Neuron (in vitro differentiated cells): ENCODE data around the gene YJEFN3.

Experiments used
- H2AFZ ChIP-seq: one replicate; pipeline ENCODE4 v1.6.1; 2013; ENCODE audit warnings: low read depth, mild to moderate bottlenecking, inconsistent platforms, low read length, moderate library complexity
- H3K27me3 ChIP-seq: one replicate; pipeline ENCODE4 v1.6.1; 2013; ENCODE audit warnings: low read length; ENCODE audit not compliant: insufficient read depth
- H3K36me3 ChIP-seq: one replicate; pipeline ENCODE4 v1.6.1; 2013; ENCODE audit warnings: low read length; ENCODE audit not compliant: insufficient read depth
- H3K4me1 ChIP-seq: one replicate; pipeline ENCODE4 v1.6.1; 2013; ENCODE audit warnings: low read length; ENCODE audit not compliant: insufficient read depth
- H3K4me3 ChIP-seq: 2 replicates; pipeline ENCODE4 v1.5.1; 2013; ENCODE audit warnings: mild to moderate bottlenecking, low read length, moderate library complexity
- H3K9me3 ChIP-seq: one replicate; pipeline ENCODE4 v1.6.1; 2013; ENCODE audit warnings: low read length

Gene YJEFN3

DNA sequence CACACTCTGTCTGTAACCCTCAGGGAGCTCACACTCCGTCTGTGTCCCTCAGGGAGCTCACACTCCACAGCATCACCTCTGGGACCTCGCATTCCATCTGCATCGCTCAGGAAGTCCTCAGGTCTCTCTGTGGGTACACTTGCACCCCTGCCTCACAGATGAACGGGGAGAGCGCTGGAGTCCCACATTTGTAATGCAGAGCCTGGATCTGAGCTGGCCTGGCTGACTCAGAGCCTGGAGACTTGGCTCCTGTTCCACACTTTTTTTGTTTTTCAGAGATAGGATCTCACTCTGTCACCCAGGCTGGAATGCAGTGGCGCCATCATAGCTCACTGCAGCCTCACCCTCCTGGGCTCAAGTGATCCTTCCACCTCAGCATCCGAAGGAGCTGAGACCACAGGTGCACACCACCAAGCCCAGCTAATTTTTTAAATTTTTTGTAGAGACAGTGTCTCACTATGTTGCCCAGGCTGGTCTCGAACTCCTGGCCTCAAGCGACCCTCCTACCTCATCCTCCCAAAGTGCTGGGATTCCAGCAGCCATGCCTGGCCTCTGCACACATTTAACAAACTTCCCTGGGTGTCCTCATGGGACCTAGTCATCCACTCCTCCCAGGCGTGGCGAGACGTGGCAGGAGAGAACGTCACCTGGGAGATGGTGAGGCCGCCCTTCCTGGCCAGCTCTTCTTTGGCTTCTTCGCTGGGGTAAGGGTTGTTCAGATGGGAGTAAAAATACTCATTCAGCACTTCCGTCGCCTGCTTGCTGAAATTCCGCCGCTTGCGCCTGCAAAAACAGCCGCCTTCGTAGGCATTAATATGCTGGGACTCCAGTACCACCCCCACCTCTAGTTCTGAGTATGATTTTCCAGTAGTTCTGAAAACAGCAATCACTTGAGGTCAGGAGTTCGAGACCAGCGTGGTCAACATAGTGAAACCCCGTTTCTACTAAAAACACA is 40.4 kb downstream of the YJEFN3 start:
- Histone ChIP-seq H3K4me1 (no peaks in the 10 kb centered on the region), H3K9me3 (peaks cover 16% of the 10 kb centered on the region), H3K4me3 (no peak overlapping the region), H3K27me3 (no peaks in the 10 kb centered on the region), H3K36me3 (peaks cover 33% of the 10 kb centered on the region), H2AFZ (no peak overlapping the region)

GRCh38 chr19:19570571-19570970 is 41.9 kb downstream of the YJEFN3 start:
- Histone ChIP-seq H3K9me3 (peaks cover 11% of the 10 kb centered on the region), H3K27me3 (no peaks in the 10 kb centered on the region), H3K4me1 (peaks cover 2% of the 10 kb centered on the region), H3K36me3 (peaks cover 24% of the 10 kb centered on the region), H2AFZ (no peak overlapping the region), H3K4me3 (no peak overlapping the region)

DNA sequence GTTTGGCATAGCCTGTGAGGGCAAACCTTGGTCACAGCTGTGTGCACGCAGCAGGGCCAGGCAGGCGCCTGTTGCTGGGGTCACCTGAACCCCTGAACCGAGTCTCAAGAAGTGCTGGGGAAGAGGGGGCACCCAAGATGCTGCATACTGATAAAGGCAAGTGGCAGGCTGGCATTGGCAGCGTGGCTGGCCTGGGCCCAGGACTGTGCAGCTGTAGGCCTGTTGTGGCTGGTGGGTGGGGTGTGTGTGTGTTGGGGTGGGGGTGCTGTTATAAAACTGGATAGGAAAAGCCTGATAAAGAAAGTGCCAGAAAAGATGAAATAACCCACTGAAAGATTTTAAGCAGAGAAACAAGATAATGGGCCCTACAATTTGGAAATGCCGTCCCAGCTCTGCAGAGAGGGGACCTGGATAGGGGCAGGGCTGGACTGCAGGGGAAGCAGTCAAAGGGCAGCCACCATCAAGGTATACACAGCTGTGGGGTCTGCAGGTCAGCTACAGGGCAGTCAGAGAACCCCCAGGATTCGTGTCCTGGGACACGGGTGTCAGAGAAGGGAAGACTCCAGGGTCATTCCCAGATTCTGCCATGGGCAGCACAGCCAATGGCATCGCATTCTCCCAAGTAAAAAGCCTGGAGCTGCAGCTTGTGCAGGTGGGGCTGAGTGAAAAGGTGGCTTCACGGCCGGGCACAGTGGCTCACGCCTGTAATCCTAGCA is 42.5 kb downstream of the YJEFN3 start:
- Histone ChIP-seq H3K4me1 (peaks cover 2% of the 10 kb centered on the region), H3K9me3 (peaks cover 11% of the 10 kb centered on the region), H3K27me3 (no peaks in the 10 kb centered on the region), H3K4me3 (no peak overlapping the region), H2AFZ (no peak overlapping the region), H3K36me3 (peaks cover 24% of the 10 kb centered on the region)

DNA sequence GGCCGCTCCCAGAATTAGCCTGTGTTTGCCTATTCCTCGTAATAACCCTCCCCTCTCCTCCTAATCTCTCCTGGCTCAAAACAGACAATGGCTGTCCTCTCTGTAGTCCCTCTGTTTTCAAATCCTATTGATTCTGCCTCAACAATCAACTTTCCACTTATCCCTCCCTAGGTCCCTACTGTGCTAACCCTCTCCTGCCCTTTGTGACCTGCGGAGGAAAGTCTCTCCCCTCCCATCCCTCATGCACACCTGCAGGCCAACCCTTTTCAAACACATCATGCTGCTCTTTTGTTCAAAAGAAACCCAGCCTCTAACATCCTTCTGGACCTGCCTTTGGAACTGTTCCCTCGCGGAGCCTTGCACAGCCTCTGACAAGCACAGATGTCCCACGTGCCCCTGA is 46.7 kb downstream of the YJEFN3 start:
- H3K36me3 ChIP-seq: no peaks in the 10 kb centered on the region
- H3K9me3 ChIP-seq: no peaks in the 10 kb centered on the region
- H2AFZ ChIP-seq: no peak overlapping the region
- H3K4me3 ChIP-seq: no peak overlapping the region
- H3K4me1 ChIP-seq: peaks cover 2% of the 10 kb centered on the region
- no peaks in the 10 kb centered on the region for H3K27me3 ChIP-seq

- no peak overlapping the region for H2AFZ ChIP-seq
- H3K4me1 ChIP-seq: peaks cover 2% of the 10 kb centered on the region
- H3K9me3 ChIP-seq: no peaks in the 10 kb centered on the region
- no peaks in the 10 kb centered on the region for H3K27me3 ChIP-seq
- H3K36me3 ChIP-seq: no peaks in the 10 kb centered on the region
- no peak overlapping the region for H3K4me3 ChIP-seq
These were observed 49.5 kb downstream of the YJEFN3 start for GRCh38 chr19:19578252-19578651.

DNA sequence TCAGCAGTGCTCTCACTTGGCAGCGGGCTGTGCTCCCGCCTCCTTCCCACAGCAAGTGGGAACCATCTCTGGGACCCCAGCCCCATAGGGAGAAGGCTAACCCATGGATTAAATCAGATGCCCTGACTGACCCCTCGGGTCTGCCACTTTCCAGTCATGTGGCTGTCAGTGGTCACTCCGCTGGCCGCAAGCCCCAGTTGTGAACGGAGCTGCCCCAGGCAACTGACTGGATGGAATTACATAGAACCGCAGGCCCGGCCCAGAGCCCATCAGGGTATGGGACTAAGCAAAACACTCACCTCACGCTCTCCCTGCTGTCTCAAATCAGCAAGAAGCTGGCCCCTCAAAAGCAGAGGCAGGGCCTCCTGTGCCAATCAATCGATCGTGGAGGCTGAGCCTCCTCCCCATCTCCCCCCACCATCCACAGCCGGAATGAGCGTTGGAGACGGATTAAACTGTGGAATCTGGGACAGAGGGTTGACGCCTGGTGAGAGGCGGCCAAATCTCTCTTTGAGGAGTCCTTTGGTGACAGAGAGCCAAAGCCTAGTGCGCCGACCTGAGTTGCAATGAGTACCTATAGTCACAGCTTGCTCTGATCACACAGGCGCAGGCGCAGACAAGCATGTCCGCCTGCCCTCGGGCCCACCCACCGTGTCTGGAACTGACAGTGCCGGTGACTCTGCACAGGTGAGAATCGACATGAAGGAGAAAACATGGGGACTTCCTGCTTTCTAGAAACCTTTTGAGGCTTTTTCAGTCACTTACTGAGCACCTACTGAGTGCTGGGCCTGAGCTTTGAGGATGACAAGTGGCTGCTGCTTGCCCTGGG is 51.0 kb downstream of the YJEFN3 start:
- H2AFZ ChIP-seq: no peak overlapping the region
- H3K9me3 ChIP-seq: no peaks in the 10 kb centered on the region
- H3K27me3 ChIP-seq: no peaks in the 10 kb centered on the region
- H3K36me3 ChIP-seq: no peaks in the 10 kb centered on the region
- peaks cover 2% of the 10 kb centered on the region for H3K4me1 ChIP-seq
- no peak overlapping the region for H3K4me3 ChIP-seq

DNA sequence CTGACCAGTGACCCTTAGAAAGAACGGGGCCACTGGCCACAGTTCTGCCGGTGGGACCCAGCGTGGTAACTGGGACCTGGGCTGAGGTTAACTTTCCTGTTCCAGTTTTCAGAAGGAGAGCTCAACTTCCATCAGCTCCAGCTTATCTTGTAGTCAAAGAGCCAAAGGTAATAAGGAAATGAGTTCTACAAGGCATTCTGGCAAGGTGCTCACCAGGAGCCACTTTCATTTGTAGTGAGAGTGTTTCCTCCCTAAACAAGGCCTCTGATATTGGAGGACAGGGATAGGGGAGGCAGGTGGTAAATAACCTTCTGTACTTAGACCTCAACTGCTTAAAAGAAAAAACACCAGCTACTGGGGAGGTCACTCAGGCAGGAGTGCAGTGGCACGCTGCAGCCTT is 51.7 kb downstream of the YJEFN3 start:
- no peak overlapping the region for H3K4me3 ChIP-seq
- H3K9me3 ChIP-seq: no peaks in the 10 kb centered on the region
- no peak overlapping the region for H2AFZ ChIP-seq
- peaks cover 1% of the 10 kb centered on the region for H3K4me1 ChIP-seq
- no peaks in the 10 kb centered on the region for H3K36me3 ChIP-seq
- no peaks in the 10 kb centered on the region for H3K27me3 ChIP-seq

GRCh38 chr19:19581391-19581790 is 52.7 kb downstream of the YJEFN3 start:
- Histone ChIP-seq H3K4me3 (no peak overlapping the region), H3K36me3 (no peaks in the 10 kb centered on the region), H3K27me3 (no peaks in the 10 kb centered on the region), H2AFZ (no peak overlapping the region), H3K4me1 (no peaks in the 10 kb centered on the region), H3K9me3 (no peaks in the 10 kb centered on the region)

- H2AFZ ChIP-seq: no peak overlapping the region
- H3K4me1 ChIP-seq: no peaks in the 10 kb centered on the region
- H3K27me3 ChIP-seq: no peaks in the 10 kb centered on the region
- no peaks in the 10 kb centered on the region for H3K36me3 ChIP-seq
- no peak overlapping the region for H3K4me3 ChIP-seq
- H3K9me3 ChIP-seq: no peaks in the 10 kb centered on the region
These were observed 53.8 kb downstream of the YJEFN3 start for GRCh38 chr19:19582471-19582870.

- Histone ChIP-seq H3K36me3 (no peaks in the 10 kb centered on the region), H3K9me3 (no peaks in the 10 kb centered on the region), H3K27me3 (no peaks in the 10 kb centered on the region), H3K4me3 (no peak overlapping the region), H3K4me1 (no peaks in the 10 kb centered on the region), H2AFZ (no peak overlapping the region)
These were observed 55.6 kb downstream of the YJEFN3 start for GRCh38 chr19:19584356-19584755.
